Activated T-cell treated with anti-CD3 and anti-CD28 coated beads for 1 hour (primary cell): ENCODE data around the gene WRNIP1.

Experiments
- DNase-seq: peaks from one replicate; pipeline ENCODE4 v3.0.0-alpha.2; 2020; ENCODE audit warnings: low read depth

Gene WRNIP1

DNA sequence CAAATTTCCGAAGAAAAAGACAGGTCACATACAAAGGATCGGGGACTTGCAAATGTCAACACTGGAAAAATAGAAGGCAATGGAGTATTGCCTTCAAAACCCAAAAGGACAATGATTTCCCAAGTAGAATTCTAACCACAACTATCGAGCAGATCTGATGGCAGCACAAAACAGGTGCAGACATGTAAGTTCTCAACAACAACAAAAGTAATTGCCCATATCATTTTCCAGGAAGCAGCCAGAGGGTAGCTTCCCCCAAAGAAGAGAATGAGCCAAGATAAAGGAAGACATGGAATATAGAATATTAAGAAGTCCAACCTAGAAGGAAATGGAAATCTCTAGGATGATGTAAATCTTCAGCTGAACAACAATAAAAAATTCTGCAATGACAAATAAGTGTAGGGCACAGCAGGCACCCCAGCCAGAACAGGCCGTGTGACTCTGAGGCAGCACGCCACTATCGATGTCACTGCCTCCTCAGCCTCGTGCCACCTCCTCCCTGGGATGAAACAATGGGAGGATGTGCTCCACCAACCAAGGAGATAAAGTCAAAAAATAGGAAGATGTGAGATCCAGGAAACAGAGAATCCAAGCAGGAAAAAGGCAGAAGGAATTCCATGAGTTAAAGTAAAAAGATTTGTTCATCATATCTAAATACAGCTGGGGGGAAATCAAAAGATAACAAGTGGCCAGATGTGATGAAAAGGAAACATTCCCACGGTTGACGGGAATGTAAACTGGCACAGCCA is 42.3 kb downstream of the WRNIP1 start:
- DNase-seq, result no peak

DNA sequence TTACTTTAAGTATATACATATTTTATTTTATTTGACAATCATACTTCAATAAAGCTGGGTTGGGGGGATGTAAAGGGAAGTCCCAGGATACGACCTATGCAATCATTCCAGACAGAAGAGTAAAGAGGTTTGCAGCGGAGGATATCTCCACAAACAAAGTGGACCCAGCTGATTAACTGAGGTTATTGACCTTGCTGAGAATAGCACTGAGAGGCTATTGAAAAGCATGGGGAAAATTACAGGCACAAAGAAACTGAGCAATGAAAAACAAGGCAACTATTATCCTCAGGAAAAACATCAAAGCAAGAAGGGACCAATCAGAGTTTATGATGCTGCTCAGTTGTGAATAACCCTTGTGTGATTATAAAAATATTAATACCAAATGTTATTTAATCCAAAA is 43.8 kb downstream of the WRNIP1 start:
- DNase-seq, result no peak

DNA sequence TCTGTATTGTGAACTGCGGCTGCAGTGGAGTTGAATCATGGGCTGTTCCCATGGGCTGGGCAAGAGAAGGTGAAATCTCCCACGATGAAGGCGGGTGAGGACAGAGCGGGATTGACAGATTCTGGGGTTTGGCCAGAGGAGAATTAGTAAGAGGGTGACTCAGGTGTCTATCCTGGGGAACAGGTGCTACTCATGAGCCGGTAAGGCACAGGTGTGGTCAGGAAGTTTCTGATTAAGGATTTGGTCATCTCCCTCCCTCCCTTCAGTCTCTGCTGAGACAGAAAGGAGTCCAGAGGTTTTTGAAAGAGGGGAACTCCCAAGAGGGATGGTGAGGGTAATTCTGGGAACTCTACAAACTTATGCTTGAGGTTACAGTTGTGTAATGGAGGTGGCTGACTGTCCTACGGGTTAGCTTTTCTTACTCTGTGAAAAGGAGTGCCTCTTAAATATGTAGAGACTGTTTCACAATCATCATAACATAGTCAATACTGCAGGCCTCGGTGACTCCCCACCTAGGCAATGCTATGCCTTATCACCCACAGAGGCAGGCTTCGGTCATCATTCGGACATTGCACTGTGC is 45.0 kb downstream of the WRNIP1 start:
- DNase-seq, result no peak

DNA sequence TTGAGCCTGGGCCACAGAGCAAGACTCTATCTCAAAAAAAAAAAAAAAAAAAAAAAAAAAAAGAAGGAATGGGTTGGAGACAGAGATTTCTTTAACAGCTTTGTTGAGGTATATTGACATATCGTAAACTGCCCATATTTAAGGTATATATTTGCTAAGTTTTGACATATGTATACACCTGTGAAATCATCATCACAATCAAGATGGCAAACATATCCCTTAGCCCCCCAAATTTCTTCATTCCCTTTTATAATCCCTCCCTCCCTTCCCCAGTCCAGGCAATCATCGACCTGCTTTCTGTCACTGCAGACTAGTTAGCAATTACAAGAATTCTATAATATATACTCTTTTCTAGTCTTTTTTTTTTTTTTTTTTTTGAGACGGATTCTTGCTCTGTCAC is 47.5 kb downstream of the WRNIP1 start:
- DNase-seq, result no peak

DNA sequence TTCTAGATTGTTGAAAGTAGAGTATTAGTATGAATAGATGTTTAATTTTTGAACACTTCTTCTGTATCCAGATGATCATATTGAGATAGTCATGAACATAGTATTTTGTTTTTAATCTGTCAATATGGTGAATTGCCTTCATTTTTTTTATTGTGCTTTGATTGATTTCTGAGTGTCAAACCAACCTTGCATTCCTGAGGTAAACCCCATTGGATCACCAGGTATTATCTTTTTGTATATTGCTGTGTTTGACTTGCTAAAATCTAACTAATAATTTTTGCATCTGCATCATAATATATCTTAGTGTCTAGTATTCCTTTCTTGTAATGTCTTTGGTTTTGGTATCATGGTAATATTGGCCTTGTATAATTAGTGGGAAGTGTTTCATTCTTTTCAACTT is 51.0 kb downstream of the WRNIP1 start:
- no peak for DNase-seq

DNA sequence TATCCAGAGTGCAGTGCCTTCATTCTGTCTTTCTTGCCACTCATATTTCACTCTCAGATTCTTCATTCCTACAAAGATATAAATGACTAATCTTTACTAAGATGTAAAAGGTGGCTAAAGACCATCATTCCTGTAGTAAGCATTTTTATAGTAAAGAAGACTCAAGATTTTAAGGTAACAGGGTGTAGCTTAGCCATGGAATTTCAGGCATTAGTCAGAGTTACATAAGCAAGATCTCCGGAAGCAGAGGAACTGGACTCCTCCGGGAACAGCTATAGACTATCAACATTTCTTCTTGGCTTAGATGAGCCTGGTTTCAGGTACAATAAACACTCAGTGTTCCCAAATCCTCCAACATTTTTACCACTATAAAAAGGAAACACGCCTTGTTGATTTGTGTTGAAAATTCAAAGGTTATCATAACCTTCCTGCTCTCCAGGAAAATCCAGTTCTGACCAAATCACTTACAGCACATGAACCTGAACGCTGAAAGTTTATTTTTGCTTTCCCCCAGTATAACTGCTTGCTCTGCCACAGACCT is 52.8 kb downstream of the WRNIP1 start:
- DNase-seq, result no peak

DNA sequence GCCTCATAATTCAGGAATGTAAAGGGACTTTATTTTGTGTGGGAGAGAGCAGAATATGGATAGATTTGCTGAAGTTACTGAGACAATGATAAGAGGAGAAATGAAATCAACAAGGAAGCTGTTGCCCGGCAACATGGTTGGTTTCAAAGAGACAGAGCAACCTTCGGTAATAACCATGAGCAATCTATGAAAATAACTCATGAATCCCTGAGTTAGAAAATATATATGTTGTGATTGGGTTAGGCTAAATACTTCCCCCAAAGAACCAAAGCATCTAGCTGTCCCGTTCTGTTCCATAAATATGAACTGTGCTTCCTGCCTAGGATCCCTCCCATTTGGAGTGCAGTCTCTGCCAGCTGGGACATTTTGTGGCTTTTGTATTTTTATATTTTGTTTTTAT is 53.4 kb downstream of the WRNIP1 start:
- no peak for DNase-seq

DNA sequence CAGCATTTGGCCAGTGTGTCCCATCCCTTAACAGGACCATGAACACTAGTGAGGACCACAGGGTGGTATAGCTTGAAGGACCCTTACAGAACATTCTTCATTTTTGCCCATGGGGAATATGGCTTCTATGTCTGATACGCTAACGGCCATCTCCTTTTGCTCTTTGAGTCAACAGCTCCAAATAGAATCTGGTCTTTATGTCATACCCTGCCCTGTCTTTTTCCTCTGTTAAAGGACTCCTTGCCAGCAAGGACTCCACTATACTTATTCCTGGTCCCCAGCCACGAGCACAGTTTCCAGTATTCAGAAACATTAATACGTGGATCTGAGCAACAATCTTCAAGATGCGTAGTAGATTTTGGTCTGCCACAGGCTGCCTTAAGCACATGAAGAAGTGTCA is 53.9 kb downstream of the WRNIP1 start:
- no peak for DNase-seq

DNA sequence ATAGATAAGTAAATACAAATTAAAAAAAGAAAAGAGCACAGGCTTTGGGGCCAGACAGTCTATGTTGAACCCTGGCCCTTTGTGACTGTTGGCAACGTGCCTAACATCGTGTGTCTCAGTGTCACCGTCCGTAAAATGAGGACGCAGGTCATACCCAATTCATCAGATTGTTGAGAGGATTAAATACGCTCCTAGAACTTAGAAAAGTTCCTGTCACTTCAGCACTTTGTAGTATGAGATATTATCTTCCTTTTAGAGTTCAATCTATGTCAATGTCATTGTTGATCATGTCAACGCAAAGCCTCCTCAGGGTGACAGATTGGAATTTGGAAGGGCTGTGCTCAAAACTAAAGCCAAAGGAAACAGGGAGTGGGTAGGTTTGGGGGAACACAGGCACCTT is 54.8 kb downstream of the WRNIP1 start:
- DNase-seq, result no peak

DNA sequence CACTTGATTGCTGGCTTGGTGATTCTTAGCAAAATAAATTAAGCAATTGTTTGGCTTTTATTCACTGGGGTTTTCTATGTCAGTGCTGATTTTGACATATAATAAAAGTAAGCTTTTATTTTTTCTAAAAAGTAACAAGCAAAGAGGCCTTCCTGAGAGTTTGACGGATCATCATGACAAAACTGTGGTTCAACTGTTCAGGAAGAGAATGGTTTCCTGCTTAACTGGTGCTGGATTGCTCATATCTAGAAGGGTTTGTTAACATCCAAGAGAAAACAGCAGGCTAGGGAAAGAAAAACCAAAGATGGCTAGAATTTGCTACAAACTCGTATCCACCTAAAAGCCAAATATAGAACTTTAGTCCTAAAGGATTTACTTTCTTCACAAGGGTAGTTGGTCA is 55.2 kb downstream of the WRNIP1 start:
- DNase-seq, result no peak

DNA sequence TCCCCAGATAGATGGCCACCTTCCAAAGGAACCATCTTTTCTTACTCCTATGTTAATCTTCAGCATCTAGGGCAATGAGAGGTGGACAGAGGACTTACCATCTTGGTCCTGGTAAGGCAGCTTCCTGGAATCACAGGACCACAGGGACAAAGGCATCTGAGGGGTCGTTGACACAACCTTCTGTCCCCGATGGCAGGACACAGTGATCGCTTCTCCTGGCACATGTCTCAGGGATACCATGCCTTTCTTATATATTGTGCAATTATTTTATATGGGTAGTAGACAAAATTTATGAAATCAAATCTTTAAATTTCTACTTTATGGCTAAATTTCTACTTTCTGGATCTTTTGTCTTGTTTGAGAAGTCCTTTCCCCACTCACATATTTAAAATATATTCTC is 56.4 kb downstream of the WRNIP1 start:
- no peak for DNase-seq

DNA sequence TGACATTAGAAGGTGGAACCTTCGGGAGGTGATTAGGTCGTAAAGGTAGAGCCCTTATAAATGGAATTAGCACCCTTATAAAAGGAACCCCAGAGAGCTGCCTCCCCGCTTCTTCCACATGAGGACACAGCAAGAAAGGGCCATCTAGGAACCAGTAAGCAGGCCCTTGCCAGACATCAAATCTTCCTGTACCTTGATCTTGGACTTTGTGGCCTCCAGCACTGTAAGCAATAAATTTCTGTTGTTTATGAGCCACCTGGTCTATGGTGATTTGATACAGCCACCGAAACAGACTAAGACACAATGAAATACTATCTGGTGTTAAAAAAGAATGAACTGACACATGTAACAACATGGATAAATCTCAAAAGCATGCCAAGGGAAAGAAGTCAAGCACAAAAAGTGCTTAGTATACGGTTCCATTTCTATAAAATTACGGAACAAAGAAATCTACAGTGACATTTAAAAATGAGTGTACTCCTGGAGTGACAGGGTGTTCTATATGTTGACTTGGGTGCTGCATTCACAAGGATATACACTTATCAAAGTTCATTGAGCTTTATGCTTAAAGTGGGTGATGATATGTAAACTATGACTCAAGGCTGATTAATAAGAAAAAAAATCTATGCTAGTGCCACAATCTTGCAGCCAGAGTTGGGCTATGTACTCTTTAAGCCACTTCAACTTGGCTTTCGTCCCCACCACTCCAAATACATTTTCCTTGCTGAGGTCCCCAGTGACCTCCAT is 58.1 kb downstream of the WRNIP1 start:
- no peak for DNase-seq

DNA sequence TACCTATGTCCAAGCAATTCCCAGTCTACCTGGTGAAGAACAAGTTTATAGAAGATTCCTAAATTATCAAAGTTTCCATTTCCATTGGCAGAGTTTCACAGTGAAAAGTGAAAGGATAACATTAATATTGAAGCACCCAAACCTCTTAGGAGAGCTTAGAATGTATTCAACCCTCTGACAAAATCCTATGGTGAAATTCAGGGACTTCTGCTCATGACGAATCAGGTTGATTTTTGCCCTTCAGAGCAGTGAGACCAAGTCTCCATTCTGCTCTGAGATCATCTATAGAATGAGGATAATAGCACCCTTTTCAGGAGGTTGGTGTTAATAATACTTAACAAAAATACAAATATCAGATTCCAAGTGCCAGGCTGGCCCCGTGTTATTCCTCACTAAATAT is 60.9 kb downstream of the WRNIP1 start:
- DNase-seq, result no peak

DNA sequence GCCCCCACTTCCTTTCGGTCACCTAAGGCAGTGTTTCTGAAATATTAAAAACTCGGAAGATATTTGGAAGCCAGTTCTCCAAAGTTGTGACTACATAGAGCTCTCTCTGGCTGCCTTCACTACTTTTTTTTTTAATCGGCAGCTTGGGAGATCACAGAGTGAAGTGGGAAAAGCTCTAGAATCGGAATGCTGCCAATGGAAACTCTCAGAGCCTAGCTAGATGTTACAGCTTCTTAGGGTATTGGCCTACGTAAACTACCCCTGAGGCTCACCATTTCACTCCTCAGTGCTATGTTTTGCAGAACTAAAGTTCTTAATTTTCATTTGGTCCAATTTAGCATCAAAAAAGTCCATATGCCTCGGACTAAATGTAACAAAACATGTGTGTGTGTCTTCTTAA is 61.9 kb downstream of the WRNIP1 start:
- DNase-seq, result no peak

DNA sequence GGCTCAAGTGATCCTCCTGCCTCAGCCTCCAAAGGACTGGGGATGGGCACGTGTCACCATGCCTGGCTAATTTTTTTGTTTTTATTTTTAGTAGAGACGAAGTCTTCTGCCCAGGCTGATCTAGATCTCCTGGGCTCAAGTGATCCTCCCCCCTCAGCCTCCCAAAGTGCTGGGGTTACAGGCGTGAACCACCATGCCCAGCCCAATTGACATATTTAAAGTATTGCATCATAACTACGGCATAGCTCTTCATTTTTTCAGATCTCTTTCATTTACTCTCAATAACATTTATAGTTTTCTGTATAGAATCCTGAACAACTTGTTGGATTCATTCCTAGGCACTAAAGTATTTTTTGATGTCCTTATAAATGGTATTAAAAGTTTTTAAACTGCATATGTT is 63.4 kb downstream of the WRNIP1 start:
- no peak for DNase-seq

DNA sequence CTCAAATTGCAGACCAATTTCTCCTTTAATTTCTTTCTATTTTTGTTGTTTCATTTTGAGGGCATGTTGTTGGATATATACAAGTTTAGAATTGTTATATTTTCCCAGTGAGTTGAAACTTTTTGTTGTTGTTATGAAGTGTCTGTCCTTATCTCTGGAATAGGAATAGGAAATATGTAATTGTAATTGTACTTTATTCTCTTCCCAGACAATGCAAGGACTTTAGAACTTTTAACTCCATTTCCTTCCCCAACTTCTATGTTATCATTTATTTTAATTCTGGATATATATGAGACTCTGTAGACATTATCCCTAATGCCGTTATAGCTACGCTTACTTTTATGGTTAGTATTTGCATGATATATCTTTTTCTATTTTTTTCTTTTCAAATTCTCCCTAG is 64.1 kb downstream of the WRNIP1 start:
- DNase-seq, result no peak

DNA sequence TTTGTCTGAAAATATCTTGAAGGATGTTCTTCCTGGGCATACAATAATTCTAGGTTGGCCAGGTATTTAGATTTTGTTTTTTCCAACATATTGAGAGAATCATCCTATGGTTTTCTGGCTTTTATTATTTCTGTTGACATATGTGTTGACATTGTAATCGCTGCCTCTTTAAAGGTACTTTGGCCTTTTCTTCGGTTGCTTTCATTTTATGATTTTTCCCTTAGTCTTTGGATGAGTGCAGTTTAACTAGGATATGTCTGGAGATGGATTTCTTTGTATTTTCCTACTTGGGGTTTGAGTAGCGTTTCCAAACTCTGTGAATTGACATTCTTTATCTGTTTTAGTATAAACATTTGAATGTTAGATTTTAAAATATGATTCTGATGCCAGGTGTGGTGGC is 65.0 kb downstream of the WRNIP1 start:
- no peak for DNase-seq

DNA sequence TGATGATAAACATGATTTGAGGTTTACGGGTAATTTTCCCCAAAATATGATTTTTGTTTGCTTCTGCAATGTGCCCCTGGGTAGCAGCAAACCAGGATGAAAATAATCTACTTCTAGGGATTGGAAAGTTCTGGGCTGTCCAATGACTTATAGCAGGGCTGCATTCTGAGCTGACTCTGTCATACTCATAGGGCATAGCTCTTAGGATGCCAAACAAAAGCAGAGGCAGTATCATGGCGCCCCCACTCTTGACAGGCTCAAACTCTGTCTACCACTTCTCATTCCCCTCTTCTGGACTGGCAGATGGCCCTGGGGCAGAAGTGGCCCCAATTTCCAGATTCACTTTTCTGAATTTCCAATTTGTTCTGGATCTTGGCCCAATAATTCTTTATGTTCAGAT is 66.2 kb downstream of the WRNIP1 start:
- DNase-seq, result no peak

DNA sequence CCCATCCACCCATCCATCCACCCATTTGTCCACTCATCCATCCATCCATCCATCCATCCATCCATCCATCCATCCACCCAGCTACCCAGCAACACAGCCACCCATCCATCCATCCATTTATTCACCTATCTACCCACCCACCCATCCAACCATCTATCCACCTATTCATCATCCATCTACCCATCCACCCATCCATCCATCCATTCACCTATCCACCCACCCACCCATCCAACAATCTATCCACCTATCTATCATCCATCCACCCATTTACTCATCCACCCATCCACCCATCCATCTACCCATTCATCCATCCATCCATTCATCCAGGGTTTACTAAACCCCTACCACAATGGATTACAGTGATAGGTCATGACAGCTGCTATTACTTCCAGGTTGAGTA is 69.1 kb downstream of the WRNIP1 start:
- DNase-seq, result no peak
